Measurements from ENCODE around the gene ONECUT2. TPM values are rescaled to one million over a fixed set of nuclear protein-coding genes. Genes with fewer than 3 reads are reported as not detected.

Gene ONECUT2
- total RNA-seq, 2 donors from 2014 or later: 1.9 to 3.6 TPM

GRCh38 chr18:57480733-57481132 lies 45.6 kb downstream of the ONECUT2 start:
- H3K27ac ChIP-seq (ENCODE audit: low read depth, low read length): no peak overlapping the region
- H3K27ac Mint-ChIP-seq: no peak overlapping the region
- DNase-seq: no peak
- no peaks in the 10 kb centered on the region for H3K4me1 ChIP-seq (ENCODE audit: control insufficient read depth, insufficient read depth, low read length)
- no peaks in the 10 kb centered on the region for H3K9me3 Mint-ChIP-seq
- no peak overlapping the region for H3K9ac ChIP-seq (ENCODE audit: extremely low read depth, low read length, poor library complexity, severe bottlenecking)
- no peak for TF ChIP-seq CTCF (conservative IDR thresholded peaks at IDR 0.05)
- H3K4me1 Mint-ChIP-seq: peaks cover 5% of the 10 kb centered on the region
- H3K27me3 ChIP-seq (ENCODE audit: control insufficient read depth, insufficient read depth, low read length, poor library complexity, severe bottlenecking): no peaks in the 10 kb centered on the region
- H3K36me3 ChIP-seq (ENCODE audit: control insufficient read depth, insufficient read depth, low read length): no peaks in the 10 kb centered on the region
- no peak overlapping the region for H3K4me3 ChIP-seq (ENCODE audit: low read length)
- H3K4me3 Mint-ChIP-seq: no peak overlapping the region
- H3K36me3 Mint-ChIP-seq (ENCODE audit: low read depth): peaks cover 4% of the 10 kb centered on the region
- H3K9me3 ChIP-seq (ENCODE audit: control insufficient read depth, low read length): no peaks in the 10 kb centered on the region
- H3K27me3 Mint-ChIP-seq (ENCODE audit: insufficient read depth): no peaks in the 10 kb centered on the region

GRCh38 chr18:57497372-57498294 lies 62.5 kb downstream of the ONECUT2 start:
- H3K4me1 Mint-ChIP-seq: no peaks in the 10 kb centered on the region
- H3K9me3 Mint-ChIP-seq: no peaks in the 10 kb centered on the region
- no peaks in the 10 kb centered on the region for H3K36me3 Mint-ChIP-seq (ENCODE audit: low read depth)
- no peaks in the 10 kb centered on the region for H3K4me1 ChIP-seq (ENCODE audit: control insufficient read depth, insufficient read depth, low read length)
- no peaks in the 10 kb centered on the region for H3K27me3 Mint-ChIP-seq (ENCODE audit: insufficient read depth)
- H3K27ac ChIP-seq (ENCODE audit: low read depth, low read length): no peak overlapping the region
- no peak overlapping the region for H3K4me3 ChIP-seq (ENCODE audit: low read length)
- no peaks in the 10 kb centered on the region for H3K27me3 ChIP-seq (ENCODE audit: control insufficient read depth, insufficient read depth, low read length, poor library complexity, severe bottlenecking)
- DNase-seq: no peak
- H3K27ac Mint-ChIP-seq: no peak overlapping the region
- no peaks in the 10 kb centered on the region for H3K9me3 ChIP-seq (ENCODE audit: control insufficient read depth, low read length)
- no peak for TF ChIP-seq CTCF (conservative IDR thresholded peaks at IDR 0.05)
- H3K36me3 ChIP-seq (ENCODE audit: control insufficient read depth, insufficient read depth, low read length): no peaks in the 10 kb centered on the region
- H3K9ac ChIP-seq (ENCODE audit: extremely low read depth, low read length, poor library complexity, severe bottlenecking): no peak overlapping the region
- H3K4me3 Mint-ChIP-seq: no peak overlapping the region
- 73 to 90% methylated on average over 5 to 7 of the region's 7 CpGs for WGBS, 2 experiments (ENCODE audit: insufficient coverage in 1 of 2, insufficient read length in 1 of 2)

- H3K4me1 Mint-ChIP-seq: no peaks in the 10 kb centered on the region
- H3K4me1 ChIP-seq (ENCODE audit: control insufficient read depth, insufficient read depth, low read length): no peaks in the 10 kb centered on the region
- H3K36me3 ChIP-seq (ENCODE audit: control insufficient read depth, insufficient read depth, low read length): no peaks in the 10 kb centered on the region
- no peak overlapping the region for H3K27ac Mint-ChIP-seq
- no peaks in the 10 kb centered on the region for H3K27me3 Mint-ChIP-seq (ENCODE audit: insufficient read depth)
- 87 to 100% methylated on average over 4 to 5 of the region's 5 CpGs for WGBS, 2 experiments (ENCODE audit: insufficient coverage in 1 of 2, insufficient read length in 1 of 2)
- no peak for TF ChIP-seq CTCF (conservative IDR thresholded peaks at IDR 0.05)
- H3K9me3 ChIP-seq (ENCODE audit: control insufficient read depth, low read length): no peaks in the 10 kb centered on the region
- no peaks in the 10 kb centered on the region for H3K9me3 Mint-ChIP-seq
- no peaks in the 10 kb centered on the region for H3K36me3 Mint-ChIP-seq (ENCODE audit: low read depth)
- H3K9ac ChIP-seq (ENCODE audit: extremely low read depth, low read length, poor library complexity, severe bottlenecking): no peak overlapping the region
- H3K4me3 Mint-ChIP-seq: no peak overlapping the region
- no peak overlapping the region for H3K4me3 ChIP-seq (ENCODE audit: low read length)
- no peak for DNase-seq
- no peaks in the 10 kb centered on the region for H3K27me3 ChIP-seq (ENCODE audit: control insufficient read depth, insufficient read depth, low read length, poor library complexity, severe bottlenecking)
- H3K27ac ChIP-seq (ENCODE audit: low read depth, low read length): no peak overlapping the region
These were observed 63.6 kb downstream of the ONECUT2 start for GRCh38 chr18:57498682-57499256.

Measured in endodermal cell (in vitro differentiated cells).